GM21825 (cell line): ENCODE data around the gene OR1L8.

ENCODE experiments used
- ATAC-seq: cut with Tn5 transposase; IDR thresholded peaks from one replicate; pipeline ENCODE4 v1.9.1; 2021; ENCODE audit warnings: mild to moderate bottlenecking, moderate library complexity; ENCODE audit not compliant: unreplicated experiment

Gene OR1L8

GRCh38 chr9:122518841-122519240, 64.3 kb downstream of the OR1L8 start, which contains the start of gene OR1J4:
Gene OR1J4, plus strand, starts transcription at chr9:122519141. Its CDS starts 0 bp downstream, at chr9:122519141.
- ATAC-seq = no peak

GRCh38 chr9:122518226-122518625, 65.0 kb downstream of the OR1L8 start:
- no peak for ATAC-seq
